IPS DF 19.7 (cell line): ENCODE results near the gene PLXND1.
"Not testable (repeated sequence)": the region's sequence is repeated elsewhere in the genome, so short reads cannot be mapped to it uniquely, and the experiment has no call there.

ENCODE experiments used
- DNase-seq: peaks from one replicate; pipeline ENCODE4 v3.0.0-alpha.2; 2013; ENCODE audit warnings: low read depth, low spot score

Gene PLXND1

DNA sequence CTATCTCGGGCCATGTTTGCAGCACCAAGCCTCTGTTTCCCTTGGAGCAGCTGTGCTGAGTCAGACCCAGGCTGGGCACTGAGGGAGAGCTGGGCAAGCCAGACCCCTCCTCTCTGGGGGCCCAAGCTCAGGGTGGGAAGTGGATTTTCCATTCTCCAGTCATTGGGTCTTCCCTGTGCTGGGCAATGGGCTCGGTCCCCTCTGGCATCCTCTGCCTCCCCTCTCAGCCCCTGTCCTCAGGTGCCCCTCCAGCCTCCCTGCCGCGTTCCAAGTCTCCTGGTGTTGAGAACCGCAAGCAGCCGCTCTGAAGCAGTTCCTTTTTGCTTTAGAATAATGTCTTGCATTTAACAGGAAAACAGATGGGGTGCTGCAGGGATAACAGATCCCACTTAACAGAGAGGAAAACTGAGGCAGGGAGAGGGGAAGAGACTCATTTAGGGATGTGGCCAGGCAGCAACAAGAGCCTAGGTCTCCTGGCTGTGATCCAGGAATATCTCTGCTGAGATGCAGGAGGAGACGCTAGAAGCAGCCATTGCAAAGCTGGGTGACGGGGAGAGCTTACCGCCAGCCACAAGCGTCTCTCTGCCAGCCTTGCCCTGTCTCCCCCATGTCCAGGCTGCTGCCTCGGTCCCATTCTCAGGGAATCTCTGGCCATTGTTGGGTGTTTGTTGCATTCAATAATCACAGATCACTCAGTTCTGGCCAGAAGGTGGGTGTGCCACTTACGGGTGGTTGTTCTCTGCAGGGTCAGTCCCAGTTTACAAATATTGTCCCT is 76.9 kb downstream of the PLXND1 start:
- no peak for DNase-seq

DNA sequence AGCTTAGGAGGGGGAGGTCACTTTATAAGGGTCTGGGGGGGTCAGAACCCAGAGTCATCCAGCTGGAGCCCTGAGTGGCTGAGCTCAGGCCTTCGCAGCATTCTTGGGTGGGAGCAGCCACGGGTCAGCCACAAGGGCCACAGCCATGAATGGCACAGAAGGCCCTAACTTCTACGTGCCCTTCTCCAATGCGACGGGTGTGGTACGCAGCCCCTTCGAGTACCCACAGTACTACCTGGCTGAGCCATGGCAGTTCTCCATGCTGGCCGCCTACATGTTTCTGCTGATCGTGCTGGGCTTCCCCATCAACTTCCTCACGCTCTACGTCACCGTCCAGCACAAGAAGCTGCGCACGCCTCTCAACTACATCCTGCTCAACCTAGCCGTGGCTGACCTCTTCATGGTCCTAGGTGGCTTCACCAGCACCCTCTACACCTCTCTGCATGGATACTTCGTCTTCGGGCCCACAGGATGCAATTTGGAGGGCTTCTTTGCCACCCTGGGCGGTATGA is 77.8 kb downstream of the PLXND1 start, which contains the start of gene RHO:
Gene RHO (plus strand): TSS at position 51 of the 512 bp plus-strand sequence. CDS start 95 bp downstream, at position 146.
- DNase-seq, result no peak

DNA sequence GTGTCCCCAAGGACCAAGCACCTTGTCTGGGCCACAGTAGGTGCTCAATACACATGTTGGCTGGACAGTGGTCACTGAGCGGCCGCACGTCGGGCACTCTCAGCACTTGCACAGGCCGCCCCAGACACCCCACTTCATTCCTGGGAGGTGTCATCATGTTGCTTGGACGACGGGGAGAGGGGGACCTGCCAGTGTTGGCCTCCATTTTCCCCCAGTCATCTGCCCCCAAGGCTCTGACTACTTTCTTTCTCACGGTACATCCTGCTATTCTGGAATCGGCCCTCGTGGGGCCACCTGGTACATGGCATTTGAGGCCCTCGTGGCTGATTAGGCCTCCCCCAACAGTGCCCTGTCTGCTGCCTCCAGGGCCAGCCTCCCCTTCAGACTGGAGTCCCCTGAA is 79.2 kb downstream of the PLXND1 start:
- DNase-seq, result no peak

DNA sequence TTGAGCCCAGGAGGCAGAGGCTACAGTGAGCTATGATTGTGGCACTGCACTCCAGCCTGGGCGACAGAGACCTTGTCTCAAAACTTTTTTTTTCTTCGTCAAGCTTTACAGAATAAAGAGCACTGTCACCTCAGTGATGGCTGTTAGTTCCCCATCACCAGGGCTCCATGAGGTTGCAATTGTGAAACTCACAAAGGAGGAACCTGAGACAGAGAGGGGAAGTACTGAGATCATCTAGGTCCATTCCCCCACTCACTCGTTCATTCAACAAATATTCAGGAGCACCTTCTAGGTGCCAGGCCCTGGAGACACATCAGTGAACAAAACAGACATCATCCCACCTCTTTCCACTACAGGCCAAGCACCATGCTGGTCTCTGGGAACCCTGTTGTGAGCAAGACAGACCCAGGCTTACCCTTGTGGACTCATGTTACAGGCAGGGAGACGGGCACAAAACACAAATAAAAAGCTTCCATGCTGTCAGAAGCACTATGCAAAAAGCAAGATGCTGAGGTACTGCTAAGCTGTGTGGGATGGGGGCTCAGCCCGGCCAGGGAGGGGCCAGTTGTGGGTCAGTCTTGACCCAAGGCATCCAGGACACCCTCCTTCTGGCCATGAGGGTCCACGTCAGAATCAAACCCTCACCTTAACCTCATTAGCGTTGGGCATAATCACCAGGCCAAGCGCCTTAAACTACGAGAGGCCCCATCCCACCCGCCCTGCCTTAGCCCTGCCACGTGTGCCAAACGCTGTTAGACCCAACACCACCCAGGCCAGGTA is 80.2 kb downstream of the PLXND1 start:
- DNase-seq, result no peak

DNA sequence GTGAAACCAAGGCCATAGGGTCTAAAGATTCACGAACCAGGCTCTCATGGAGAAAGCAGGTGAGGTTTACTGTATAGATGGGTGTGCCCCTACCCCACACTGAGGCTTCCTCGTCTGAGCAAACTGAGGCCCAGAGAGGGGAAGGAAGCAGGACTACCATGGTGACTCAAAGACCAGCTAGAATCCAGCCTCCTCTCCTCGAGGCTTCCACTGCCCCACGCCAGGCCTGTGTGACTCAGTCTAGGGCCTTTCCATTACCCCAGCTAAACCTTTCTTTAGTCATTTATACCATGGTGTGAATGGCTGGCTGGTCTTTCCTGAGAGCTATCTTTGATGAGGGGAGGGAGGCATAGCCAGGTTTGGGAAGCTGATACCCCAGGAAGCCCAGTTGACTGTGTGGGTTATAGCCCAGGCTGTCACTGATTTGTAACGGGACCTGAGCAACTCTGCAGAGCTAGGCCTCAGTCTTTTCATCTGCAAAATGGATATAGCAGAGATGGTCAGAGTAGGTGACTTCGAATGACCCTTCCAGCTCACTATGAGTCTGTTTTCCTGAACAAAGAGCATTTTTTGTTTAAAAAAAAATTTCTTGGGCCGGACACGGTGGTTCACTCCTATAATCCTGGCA is 81.0 kb downstream of the PLXND1 start:
- no peak for DNase-seq

DNA sequence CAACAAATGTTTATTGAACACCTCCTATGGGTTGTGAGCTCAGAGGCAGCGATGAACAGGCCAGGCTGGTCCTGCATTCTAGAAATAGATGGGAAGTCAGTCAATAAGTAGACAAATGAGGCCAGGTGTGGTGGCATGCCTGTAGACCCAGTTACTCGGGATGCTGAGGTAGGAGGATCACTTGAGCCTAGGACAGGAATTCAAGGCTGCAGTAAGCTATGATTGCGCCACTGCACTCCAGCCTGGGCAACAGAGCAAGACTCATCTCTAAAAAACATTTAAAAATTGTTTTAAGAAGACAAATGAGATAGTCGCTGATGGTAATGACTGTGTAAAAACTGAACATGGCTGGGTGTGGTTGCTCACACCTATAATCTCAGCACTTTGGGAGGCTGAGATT is 82.4 kb downstream of the PLXND1 start:
- DNase-seq, result no peak

DNA sequence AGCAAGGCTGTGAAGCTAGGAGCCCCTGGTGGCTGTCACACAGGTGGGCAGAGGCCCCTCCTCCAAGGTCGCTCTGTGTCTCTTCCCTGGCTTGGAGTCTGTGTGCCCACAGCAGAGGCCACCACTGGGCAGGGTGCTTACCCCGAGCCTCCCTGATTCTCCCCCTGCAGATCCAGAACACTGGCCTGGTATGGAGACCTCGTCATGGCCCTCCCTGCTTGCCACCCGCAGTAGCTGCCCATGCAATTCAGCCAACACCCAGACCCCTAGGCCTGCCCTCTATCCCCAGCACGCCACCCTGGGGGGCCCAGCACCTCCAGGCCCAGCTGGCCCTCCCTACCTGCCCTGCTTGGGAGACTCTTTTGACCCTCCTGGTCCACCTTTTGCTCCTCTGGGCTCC is 83.5 kb downstream of the PLXND1 start:
- DNase-seq, result no peak

DNA sequence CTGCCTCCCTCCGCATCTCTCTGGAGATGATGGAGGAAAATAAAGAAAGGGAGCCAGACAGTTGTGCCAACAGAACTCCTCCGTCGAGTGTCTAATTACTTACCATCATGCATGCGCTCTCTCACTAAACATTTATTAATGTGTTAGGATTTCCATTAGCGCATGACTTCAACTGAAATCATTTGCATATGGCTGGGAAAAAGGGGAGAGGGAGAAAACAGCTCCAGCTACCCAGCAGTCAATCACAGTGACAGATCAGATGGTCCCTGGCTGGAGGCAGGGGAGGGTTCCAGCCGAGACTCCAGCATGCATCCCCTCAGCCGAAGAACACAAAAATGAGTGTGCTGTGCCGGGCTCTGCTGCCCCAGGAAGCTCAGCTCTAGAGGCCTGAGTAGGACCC is 84.9 kb downstream of the PLXND1 start:
- no peak for DNase-seq

DNA sequence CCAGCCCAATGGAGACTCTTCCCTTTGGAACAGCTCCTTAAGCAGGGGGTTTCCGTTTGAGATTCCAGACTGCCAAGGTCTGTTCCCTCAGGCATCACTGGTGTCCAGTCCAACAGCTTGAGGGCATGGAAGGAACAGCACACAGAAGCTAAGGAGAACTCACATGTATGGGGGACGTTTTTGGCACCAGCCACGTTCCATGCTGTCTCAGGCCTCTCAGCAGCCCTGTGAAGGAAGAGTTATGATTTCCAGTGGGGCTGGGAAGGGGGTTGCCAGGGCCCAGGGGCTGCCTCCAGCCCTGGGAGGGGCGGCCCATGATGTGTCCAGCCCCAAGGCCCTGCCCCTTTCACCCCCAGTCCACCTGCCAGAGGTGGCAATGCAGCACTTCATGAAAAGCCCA is 85.5 kb downstream of the PLXND1 start:
- no peak for DNase-seq

DNA sequence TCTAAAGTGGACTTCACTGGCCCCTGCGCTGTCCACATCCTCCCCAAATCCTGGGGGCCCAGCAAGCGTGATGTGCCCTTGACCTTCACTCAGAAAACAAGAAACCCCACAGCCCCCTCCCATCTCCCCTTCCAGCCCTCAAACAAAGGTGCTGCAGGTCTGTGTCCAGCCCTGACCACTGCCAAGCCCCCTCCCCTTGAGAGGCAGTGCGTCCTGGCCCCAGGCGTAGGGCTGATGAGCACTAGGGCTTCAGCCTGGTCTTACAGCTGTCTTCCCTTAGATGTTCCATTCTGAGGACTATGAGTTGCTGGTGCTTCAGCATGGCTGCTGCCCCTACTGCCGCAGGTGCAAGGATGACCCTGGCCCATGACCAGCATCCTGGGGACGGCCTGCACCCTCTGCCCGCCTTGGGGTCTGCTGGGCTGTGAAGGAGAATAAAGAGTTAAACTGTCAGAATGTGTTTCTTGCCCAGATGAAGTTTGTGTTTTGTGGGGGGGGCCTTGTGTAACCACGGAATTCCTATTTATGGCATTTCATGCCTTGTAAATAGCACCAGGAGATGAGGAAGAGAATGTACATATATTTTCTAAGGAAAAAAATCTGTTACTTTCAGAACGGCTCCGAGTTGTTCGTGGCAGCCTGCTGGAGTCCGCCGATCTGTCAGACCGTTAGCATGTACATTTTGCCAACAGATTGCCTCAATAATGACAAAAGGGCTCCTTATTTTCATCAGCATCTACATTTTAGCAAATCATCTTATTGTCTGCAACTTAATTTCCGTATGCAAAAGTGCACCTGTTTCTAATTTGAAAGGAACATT is 86.4 kb downstream of the PLXND1 start:
- DNase-seq, result no peak

DNA sequence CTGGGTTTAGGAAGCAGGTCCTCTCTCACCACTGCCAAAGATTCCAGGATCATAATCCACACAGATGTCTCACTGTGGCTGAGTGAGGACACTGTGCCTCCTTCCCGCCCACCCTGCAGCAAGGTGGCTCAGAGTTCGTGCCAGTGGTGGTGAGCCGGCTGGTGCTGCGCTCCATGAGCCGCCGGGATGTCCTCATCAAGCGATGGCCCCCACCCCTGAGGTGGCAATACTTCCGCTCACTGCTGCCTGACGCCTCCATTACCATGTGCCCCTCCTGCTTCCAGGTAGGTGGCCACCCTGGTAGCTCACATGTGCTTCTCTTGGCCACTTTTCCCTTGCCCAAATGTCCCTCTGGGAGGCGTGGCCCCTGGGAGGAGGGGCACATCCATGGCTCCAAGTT is 87.0 kb downstream of the PLXND1 start:
- no peak for DNase-seq

DNA sequence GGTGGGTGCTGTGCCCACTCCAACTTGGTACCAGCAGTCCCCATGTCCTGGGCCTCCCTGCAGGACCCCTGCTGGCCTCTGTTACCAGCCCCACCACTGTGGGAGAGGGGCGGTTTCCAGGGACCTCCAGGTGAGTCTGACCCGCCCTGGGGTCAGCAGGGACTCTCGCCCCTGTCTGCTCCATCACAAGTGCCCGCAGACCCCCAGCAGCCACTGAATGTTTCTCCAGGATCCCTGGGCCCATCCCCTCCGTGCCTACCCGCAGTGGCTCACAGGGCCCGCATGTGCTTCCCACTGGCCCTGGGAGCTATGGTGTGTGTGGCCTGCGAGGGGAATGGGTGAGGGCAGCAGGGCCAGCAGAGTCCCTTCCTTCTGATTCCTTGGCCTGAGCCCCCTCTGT is 87.9 kb downstream of the PLXND1 start:
- DNase-seq, result no peak

DNA sequence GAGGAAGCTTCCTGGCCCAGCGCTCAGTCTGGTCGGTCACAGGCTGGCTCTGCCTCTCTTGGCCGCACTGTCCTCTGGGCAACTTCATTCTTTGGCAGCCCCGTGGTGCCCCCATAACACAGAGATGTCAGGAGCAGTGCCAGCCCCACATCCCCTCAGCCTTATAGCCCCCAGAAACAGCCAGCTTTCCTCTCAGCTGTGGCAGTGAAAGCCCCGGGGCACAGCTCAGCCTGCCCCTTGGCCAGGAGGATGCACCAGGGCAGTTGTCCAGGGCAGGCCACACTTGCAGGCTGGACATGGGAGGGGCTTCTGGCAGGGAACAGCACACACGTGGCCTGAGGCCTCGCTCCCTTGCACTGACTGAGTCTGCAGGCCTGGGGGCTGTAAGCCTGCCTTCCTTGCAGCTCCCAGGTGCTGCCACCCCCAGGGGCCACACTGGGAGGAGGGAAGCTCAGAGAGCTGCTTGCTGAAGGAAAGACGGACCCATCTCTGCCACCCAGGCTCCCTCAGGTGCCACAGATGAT is 88.4 kb downstream of the PLXND1 start:
- no peak for DNase-seq

DNA sequence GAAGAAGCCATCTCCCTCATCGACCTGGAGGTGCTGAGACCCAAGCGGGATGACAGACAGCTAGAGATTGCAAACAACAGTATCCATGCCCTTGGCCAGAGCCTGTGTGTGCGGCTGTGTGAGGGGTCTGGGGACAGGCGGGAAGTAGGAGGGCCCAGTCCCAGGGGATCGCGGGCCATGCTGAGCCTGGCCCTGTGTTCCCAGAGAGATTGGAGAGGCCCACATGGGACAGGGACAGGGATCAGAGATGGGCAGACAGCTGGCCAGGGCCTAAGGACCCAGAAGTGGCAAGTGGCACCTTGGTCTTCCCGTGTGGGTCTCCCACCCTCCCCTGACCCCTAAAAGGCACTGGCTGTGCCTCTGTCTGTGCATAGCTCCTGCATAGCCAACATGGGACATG is 89.0 kb downstream of the PLXND1 start:
- DNase-seq, result no peak

DNA sequence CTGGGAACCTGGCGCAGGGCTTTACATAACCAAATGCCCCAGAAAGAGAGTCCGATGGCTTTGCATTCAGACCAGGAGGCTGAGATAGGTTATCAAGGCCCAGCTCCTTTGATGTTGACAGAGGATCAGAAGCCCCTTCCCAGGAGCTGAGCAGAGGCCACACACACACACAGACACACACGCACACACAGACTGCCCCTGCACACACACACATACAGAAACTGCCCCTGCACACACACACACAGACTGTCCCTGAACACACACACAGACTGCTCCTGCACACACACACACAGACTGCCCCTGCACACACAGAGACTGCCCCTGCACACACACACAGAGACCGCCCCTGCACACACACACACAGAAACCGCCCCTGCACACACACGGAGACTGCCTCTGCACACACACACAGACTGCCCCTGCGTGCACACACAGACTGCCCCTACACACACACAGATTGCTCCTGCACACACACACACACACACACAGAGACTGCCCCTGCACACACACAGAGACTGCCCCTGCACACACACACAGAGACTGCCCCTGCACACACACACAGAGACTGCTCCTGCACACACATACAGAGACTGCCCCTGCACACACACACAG is 90.5 kb downstream of the PLXND1 start:
- DNase-seq, result not testable (repeated sequence)

DNA sequence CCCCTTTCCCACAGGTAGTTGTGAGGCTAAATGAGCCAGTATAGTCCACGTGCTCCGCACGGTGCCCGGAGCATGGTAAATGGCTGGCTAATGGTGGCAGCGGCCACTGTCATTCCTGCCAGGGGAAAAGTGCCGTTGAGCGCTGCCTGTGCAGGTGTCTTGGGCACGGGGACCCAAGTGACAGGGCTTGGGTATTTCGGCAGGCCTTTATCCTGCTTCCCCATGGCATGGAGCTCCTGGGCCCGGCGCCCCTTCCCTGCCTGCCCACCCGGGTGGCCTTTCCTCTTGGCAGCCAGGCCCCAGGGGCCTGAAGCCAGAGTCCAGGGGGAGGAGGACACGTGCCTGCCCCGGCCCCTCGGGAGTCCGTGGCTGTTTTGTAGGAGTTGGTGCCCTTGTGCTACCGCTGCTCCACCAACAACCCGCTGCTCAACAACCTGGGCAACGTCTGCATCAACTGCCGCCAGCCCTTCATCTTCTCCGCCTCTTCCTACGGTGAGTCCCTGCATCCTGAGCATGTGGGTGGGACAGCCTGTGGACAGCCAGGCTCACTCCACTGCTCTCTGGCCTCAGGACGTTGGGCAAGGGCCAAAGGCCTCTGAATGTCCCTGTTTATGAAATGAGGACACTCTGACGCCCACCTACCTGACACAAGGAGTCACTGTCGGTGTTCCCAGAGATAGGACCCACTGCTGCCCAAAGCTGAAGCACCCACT is 91.2 kb downstream of the PLXND1 start:
- not testable (repeated sequence) for DNase-seq

DNA sequence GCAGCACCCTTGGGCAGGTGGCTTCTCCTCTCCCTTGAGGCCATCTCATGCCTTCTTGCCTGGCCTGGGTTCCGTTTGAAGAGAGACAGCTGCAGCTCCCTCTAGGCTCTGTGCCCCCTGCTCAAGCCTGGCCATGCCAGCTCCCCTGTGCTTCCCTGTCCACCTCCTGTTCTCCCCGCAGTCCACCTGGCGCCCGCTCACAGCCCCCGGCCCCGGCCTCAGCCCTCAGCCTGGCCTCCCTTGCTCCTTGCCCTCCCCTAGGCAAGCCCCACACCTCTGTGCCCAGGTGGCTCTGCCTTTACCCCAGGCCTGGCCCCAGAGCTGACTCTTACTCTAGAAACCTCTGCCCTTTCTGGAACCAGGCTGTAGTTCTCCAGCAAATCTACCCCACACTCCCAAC is 91.9 kb downstream of the PLXND1 start:
- no peak for DNase-seq

DNA sequence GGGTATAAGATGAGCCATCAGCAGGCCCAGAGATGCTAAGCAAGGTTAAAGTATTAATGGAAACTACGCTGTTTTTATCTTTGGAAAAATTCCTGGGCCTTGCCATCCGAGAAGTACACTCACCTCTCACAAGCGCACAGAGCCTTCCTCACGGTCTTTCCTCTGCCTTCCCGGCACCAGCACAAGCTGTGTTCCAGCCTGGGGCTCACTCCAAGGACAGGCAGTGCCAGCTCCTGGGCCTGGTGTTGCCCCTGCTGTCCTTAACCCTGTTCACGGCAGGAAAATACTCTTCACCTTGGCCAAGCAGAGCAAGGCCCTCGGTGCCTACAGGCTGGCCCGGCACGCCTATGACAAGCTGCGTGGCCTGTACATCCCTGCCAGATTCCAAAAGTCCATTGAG is 92.4 kb downstream of the PLXND1 start:
- no peak for DNase-seq

DNA sequence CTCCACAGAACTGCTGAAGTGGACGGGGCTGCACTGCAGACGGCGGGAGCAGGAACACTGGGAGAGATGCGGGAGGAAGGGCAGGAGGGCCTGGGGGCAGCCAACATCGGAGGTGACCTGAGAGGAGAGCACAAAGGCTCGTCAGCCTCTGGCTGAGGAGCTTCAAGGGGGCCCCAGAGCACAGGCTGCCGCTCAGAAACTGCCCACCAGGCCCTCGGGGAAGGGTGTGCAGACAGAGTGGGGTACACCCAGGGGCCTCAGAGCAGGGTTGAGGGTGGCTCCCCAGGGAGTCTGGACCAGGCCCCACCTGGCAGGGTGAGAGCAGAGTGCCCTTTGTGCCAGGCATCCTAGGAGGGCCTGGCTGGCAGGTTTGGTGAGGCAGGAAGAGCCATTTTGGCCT is 92.8 kb downstream of the PLXND1 start:
- no peak for DNase-seq

DNA sequence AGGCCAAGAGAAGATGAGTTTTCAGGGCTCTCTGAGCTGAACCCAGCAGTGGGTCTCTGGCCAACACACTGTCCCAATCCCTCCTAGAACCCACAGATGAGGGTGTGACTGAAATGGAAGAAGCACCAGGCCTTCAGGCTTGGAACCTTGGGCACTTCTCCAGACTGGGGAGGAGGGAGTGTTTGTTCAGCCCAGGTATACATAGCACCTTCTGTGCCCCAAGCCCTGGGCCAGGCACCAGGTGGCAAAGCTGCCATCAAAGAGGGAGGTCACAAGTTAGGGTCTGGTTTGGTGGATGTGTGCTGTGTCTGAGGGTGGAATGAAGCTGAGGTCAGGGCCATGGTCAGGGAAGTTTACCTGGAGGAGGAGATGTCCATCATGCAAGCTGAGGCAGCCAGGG is 93.9 kb downstream of the PLXND1 start:
- DNase-seq, result no peak
